WTC11 (cell line): ENCODE results near the gene FAM13C.

Experiments
- TCF7 ChIP-seq: sonication (generic); formaldehyde crosslinking; IDR thresholded peaks from 2 replicates; pipeline ENCODE4 v1.8.0; 2022; ENCODE audit warnings: mild to moderate bottlenecking, low read depth, missing genetic modification reagents, moderate library complexity
- TF ChIP-seq, protein P1 (sequence below): fragments of 200-600 bp; IDR thresholded peaks from 2 replicates; pipeline ENCODE4 v1.8.0; 2022; ENCODE audit warnings: antibody characterized with exemption
- TF ChIP-seq, protein P2 (sequence below): sonication (generic); formaldehyde crosslinking; conservative IDR thresholded peaks from 2 replicates; pipeline ENCODE4 v1.8.1; 2023; ENCODE audit warnings: mild to moderate bottlenecking, low read depth, missing genetic modification reagents, moderate library complexity

DNA sequence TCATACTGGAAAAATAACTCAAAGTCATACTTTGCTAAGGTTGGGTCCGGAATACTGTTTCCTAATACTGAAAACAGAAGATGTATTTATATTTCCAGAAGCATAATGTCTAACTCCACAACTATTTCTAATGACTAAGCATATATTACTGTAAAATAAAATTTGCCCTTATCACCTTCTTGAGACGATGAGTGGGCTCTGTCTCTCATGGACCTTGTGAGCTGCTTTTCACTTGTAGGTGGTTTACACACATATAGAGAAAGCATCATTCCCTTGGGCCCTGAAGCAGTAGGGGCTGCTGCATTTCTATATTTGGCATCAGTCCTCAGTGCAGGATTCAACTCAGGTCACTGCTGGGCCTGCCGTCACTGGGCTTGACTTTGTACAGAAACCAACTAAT is 10.7 kb upstream of the FAM13C start:
- TF ChIP-seq, protein P1, sequence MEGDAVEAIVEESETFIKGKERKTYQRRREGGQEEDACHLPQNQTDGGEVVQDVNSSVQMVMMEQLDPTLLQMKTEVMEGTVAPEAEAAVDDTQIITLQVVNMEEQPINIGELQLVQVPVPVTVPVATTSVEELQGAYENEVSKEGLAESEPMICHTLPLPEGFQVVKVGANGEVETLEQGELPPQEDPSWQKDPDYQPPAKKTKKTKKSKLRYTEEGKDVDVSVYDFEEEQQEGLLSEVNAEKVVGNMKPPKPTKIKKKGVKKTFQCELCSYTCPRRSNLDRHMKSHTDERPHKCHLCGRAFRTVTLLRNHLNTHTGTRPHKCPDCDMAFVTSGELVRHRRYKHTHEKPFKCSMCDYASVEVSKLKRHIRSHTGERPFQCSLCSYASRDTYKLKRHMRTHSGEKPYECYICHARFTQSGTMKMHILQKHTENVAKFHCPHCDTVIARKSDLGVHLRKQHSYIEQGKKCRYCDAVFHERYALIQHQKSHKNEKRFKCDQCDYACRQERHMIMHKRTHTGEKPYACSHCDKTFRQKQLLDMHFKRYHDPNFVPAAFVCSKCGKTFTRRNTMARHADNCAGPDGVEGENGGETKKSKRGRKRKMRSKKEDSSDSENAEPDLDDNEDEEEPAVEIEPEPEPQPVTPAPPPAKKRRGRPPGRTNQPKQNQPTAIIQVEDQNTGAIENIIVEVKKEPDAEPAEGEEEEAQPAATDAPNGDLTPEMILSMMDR, result no peak
- TF ChIP-seq, protein P2, sequence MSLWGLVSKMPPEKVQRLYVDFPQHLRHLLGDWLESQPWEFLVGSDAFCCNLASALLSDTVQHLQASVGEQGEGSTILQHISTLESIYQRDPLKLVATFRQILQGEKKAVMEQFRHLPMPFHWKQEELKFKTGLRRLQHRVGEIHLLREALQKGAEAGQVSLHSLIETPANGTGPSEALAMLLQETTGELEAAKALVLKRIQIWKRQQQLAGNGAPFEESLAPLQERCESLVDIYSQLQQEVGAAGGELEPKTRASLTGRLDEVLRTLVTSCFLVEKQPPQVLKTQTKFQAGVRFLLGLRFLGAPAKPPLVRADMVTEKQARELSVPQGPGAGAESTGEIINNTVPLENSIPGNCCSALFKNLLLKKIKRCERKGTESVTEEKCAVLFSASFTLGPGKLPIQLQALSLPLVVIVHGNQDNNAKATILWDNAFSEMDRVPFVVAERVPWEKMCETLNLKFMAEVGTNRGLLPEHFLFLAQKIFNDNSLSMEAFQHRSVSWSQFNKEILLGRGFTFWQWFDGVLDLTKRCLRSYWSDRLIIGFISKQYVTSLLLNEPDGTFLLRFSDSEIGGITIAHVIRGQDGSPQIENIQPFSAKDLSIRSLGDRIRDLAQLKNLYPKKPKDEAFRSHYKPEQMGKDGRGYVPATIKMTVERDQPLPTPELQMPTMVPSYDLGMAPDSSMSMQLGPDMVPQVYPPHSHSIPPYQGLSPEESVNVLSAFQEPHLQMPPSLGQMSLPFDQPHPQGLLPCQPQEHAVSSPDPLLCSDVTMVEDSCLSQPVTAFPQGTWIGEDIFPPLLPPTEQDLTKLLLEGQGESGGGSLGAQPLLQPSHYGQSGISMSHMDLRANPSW, result no peak
- no peak for TF ChIP-seq TCF7 (CRISPR knock-in tag)
